Activated T-helper 1 cell treated with anti-CD3 and anti-CD28 coated beads, Interleukin-2, amount 50 U/mL, for 16 hours (primary cell): ENCODE data around the gene SCARF2.
A peak's percentile ranks its signal among the peaks of the same experiment; 100 is the strongest.
"Not testable (repeated sequence)": the region's sequence is repeated elsewhere in the genome, so short reads cannot be mapped to it uniquely, and the experiment has no call there.

ENCODE experiments used
- DNase-seq, 2 donors: peaks; one replicate each; pipeline ENCODE4 v3.0.0-alpha.2; 2020; ENCODE audit warnings: low read depth in 1 of 2, low spot score in 1 of 2

Gene SCARF2

DNA sequence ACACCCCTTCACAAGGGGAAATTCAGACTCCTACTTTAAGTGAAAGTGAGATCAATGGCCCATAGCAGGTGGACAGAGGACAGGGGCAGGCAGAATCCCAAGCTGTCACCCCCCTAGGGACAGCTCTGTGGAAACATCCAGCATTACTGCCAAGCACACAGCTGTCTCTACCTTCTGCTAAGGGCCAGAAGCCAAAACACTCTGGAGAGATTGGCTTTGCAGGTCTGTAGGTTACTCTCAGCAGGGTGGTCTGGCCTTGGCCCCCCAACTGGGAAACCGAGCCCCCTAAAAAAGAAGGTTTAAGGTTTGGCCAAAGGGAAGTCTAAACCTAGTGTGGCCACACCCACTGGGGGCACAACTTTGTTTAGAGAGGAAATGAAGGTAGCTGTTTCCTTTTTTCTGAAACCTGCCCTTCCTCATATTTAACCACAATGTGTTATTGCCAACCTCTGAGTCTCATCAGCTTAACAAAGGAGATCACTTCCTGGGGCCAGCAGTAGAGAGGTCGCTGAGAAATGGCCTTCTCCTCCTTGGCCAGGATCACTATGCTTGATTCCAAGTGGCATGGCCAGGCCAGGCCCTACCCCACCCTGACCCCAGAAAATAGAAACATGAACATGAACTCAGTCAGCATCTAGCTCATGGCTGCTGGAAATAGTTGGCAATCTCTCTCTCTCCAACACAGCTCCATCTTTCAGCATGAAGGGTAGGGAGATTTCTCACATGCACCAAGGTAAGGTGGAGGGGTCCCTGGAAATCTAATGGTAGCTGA is 25.9 kb upstream of the SCARF2 start:
- peak in 1 of 2 donors; percentile 19 for DNase-seq

DNA sequence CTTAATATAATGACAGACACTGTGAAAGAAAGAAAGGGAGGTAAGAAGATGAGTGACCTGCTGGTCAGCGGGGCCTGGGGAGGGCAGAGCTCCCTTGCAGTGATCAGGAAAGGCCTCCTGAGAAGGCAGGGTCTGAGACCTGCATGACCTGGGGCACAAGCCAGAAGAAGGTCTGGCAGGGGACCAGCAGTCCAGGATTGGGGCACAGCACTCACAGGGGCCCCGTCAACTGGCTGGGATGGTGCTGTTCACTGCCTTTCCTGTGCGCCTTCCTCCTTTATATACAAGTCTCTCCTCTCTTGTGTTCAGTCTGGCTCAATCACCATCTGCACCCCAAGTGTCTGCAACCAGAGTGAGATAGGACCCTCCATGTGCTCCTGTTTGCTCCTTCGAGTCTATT is 22.2 kb upstream of the SCARF2 start:
- DNase-seq: no peak

DNA sequence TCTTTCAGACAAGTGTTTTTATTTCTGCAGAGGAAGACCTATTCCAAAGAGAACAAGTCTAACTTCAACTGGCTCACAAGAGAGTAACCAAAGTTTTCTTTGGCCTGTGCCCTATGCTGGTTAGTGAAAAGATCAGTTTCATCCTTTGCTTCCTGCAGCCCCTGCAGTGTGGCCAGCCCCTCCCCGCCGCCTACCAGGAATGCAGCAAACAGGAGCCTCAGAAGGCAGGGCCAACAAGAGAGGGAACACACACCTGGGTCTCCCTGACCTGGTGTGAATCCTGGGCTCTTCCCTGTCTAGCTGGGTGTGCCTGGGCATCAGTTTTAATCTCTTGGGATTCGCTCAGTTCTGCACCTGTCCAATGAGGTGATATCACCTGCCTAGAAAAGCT is 21.5 kb upstream of the SCARF2 start:
- DNase-seq: no peak

DNA sequence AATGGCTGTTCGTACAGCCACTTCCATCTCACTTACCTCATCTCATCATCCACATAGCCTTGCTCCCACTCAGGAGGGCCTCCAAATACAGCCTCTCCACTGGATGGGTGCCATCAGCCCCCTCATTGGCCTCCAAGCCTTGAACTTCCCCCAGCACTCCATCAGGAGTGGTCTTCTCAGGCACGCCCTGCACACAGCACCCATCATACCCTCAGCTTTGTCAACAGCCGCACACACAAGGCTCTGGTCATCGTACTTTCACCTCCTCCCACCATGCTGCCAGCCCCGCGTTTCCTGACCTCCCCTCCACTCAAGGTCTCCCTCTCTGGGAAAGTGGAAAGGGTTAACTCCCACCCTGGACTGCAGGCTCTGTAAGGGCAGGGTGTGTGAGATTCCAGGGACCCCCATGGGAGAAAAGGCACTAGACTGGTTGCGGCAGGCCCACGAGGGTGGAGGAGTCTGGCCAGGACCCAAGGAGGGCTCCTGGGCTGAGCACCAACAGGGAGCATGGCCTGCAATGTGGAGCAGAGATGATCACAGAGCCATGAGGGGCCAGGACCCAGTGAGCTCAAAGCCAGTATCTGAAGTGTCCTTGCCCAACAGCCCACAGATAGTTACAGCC is 21.0 kb upstream of the SCARF2 start:
- no peak for DNase-seq

DNA sequence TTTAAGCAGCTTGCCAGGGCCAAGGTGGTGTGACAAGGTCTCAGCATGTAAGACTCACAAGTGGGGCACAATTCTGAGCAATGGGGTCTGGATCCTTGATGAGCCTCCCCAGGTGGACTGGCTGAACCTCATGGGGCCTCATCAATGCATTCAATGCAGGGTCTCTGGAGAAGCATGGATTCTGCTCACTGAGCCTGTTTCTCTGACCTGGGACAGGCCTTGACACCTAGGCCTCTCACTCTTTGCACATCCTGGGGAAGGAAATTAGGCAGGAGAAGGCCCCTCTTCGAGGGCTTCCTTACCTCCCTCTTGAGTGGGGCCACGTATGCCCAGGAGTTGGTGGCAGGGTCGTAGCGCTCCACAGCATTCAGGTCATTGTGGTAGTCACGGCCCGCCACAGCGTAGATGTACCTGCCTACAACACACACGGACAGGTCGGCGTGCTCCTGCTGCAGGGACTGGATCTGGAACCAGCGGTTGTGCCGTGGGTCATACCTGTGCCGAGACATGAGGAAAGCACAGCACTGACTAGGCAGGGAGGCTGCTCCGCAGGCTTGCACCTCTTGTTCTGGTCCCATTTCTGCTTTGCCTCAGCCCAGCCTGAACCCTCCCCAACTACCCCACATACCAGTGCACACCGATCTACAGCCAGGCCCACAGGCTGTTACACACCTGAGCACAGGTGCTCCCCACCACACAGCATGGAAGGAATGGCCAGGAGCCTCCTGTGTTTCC is 20.0 kb upstream of the SCARF2 start:
- DNase-seq: no peak

DNA sequence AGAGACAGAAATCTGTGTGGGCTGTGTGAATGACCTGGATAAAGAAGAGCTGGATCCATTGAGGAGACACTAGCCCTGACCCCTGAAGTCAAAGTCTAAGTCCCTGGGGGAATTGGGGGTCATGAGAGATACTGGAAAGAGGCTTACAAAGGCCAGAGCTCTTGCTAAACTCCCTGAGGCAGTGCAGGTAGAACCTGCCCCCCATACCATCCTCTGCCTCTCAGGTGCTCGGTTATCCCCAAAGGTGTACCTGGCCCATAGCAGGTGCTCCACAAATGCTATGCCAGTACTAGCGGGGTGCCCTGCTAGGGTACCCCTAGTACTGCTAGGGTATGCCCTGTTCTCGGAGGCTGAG is 19.1 kb upstream of the SCARF2 start:
- no peak for DNase-seq

DNA sequence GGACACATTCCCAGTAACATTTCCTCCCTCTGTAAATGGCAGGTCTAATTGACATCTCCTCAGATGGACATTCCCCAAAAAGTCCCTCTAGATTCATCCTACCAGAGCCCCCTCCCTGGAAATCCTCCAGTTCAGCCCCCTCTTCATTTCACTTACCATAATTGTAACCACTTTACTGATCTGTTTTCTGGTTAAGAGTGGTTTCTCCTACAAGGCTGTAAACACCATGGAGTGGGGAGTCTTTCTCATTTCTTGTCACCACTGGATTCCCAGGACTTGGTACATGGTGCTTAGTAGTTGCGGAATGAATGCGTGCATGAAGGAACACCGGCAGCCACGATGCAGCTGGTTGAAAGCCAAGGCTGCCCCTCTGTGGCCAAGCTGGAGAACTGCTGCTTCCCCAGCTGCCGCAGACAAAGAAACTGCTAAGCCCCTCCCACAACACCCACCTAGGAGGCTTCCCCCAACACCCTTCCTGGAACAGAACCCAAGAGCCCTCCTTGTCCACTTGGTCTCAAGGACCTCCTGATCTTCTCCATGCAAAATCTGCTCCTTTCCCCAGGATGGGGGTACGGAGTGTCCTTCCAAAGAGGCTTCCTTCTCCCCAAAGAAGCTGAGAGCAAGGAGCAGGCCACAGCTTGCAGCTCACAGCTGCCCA is 18.6 kb upstream of the SCARF2 start:
- peak; percentile 51 to 59 for DNase-seq

DNA sequence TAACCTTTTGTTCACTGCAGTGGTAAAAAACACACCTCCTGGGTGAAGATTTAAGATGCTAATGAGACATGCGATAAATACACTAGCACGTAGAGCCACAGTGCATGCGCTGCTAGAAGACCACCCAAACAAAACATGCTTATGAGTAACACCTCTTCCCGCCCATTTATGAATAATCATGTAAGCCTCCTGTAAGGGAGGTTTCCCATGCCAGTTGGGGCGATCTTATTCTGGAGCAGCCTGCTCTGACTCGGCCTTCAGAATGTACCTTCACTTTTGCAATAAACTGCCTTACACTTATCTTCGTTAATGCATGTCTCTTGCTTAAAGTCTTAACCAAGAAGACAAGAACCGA is 18.1 kb upstream of the SCARF2 start:
- DNase-seq: no peak

DNA sequence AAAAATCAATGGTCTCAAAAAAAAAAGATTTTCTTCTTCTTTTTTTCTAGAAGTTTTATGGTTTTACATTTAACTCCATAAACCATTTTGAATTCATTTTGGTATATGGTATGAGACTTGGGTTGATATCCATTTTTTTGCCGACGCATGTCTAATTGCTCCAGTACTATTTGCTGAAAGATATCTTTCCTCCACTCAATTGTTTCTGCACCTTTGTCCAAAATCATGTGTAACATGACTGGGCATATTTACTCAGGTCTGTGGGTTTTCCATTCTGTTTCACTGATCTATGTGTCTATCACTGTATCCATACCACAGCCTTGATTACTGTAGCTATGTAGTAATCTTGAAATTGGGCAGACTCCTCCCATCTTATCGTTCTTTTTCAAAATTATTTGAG is 15.6 kb upstream of the SCARF2 start:
- DNase-seq: no peak

DNA sequence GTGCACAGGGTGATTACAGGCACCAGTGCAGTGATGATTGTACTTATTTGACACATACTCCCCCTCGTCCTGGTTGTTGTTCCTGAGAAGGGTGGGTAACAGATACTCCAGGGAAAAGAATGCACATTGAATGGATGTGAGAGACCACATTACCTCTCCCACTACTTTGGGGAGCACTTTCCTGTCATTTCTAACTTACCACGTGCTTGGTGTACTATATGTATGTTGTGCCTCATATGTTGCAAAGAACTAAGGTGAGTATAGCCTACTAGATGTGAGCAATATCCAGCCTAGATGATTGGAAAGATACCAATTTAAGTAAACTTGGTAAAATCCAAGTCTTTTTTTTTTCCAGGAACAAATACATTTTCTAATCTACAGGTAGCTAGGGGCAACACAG is 14.3 kb upstream of the SCARF2 start:
- no peak for DNase-seq

DNA sequence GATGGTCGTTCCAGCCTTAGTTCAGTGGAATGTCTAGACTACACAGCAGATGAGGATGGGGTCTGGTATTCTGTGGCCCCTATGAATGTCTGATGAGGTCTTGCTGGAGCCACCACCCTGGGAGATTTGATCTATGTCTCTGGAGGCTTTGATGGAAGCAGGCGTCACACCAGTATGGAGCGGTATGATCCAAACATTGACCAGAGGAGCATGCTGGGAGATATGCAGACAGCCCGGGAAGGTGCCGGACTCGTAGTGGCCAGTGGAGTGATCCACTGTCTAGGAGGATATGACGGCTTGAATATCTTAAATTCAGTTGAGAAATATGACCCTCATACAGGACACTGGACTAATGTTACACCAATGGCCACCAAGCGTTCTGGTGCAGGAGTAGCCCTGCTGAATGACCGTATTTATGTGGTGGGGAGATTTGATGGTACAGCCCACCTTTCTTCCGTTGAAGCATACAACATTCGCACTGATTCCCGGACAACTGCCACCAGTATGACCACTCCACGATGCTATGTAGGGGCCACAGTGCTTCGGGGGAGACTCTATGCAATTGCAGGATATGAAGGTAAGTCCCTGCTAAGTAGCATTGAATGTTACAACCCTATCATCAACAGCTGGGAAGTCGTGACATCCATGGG is 13.6 kb upstream of the SCARF2 start:
- DNase-seq: not testable (repeated sequence)

DNA sequence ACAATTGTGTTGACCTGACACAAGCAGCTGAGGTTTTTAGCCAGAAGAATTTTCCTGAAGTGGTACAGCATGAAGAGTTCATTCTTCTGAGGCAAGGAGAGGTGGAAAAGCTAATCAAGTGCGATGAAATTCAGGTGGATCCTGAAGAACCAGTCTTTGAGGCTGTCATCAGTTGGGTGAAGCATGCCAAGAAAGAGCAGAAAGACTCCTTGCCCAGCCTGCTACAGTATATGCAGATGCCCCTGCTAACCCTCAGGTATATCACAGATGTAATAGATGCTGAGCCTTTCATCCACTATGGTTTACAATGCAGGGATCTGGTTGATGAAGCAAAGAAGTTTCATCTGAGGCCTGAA is 12.9 kb upstream of the SCARF2 start:
- no peak for DNase-seq

DNA sequence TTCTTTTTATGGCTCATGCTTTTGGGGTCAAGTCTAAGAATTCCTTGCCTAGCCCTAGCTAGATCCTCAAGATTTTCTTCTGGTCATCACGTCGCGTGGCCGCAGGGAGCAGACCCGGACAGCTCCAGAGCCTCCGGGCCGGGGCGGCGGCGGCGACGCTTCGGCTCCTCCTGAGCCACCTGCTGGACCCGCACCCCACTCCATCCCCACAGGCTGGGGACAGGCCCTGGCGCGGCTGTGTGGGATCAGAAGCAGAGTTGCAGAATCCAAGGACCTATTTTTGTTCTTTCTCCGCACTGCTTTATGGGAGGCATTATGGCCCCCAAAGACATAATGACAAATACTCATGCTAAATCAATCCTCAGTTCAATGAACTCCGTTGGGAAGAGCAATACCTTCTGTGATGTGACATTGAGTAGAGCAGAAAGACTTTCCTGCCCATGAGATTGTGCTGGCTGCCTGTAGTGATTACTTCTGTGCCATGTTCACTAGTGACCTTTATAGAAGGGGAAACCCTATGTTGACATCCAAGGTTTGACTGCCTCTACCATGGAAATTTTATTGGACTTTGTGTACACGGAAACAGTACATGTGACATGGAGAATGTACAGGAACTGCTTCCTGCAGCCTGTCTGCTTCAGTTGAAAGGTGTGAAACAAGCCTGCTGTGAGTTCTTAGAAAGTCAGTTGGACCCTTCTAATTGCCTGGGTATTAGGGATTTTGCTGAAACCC is 12.4 kb upstream of the SCARF2 start:
- DNase-seq: no peak

DNA sequence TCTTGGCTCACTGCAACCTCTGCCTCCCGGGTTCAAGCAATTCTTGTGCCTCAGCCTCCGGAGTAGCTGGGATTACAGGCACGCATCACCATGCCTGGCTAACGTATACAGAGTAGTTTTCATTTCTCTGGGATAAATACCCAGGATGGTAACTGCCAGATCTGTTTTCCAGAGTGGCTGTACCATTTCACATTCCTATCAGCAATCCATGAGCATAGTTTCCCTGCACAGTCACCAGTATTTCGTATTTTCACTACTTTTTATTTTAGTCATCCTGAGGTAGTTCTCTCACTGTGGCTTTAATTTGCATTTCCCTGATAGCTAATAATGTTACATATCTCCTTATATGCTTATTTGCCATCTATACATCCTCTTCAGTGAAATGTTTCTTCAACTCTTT is 11.0 kb upstream of the SCARF2 start:
- DNase-seq: no peak

DNA sequence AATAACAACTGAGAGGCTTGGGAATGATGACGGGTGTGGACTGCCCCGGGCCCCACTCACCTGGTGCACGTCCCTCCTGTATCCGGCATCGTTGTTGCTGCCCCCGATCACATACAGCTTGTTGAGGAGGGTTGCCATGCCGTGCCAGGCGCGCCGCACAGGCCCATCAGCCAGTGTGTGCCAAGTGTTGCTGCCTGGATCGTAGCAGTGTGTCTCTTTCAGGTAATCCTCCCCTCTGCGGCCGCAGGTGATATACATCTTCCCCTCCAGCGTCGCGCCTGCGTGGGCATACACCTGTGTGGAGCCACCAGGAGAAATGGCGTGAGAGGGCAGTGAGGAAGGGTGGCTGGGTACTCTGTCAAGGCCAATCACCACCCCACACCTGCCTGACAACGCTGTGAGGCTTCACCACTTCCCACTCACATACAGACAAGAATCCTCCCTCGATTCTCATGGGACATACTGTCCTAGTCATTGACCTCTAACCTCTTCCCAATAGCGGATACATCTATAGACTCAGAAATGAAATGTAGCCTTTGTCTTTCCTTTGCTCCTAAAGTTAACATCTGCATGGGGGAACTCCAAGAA is 8.9 kb upstream of the SCARF2 start:
- DNase-seq: no peak

DNA sequence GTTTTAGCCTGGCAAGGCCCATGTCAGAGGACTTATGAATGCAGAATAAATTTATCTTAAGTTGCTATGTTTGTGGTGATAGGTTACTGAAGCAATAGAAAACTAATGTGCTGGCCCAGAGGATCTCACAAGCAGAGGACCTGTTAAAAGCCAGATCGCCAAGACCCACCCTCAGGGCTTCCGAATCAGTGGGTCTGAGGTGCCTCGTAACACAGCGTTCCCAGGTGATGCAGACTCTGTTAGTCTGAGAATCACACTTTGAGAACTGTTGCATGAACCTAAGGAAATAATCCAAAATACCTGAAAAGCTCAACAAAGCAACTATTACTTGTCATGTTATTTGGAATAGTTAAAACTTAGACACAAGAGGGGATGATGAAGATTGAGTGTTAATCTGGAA is 6.7 kb upstream of the SCARF2 start:
- no peak for DNase-seq

DNA sequence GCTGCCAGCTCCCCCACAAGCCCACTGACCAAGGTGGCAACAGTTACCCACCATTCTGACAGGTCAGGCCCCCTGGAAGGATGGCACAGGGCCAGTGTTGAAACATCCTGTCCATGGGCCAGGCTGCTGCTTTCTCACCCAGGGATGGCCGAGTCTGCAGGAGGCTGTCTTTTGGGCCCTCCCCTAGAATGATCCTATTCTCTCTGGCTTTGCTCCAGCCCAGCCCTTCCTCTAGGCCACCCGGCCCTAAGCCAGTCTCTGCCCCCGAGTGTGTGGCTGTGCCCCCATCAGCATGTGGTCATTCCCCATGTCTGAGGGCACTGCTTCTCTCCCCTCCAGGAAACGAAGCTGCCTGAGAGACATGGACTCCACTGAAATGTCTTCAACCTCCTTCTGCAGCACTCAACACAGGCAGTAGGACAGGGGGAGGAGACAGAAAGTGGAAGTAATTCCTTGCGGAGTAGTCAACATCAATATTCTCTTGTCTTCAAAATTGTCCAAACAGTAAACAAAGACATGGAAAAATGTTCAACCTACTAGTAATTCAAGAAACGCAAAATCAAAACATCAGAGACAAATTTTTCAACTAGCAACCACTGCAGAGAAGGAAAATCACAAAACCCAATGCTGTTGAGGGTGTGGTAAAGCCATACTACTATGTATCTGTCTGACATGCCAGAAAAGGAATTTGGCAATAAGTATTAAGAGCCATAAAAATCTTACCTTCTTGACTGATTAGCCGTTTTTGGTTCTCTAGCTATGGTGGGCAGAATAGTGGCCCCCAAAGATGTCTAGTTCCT is 5.1 kb upstream of the SCARF2 start:
- DNase-seq: no peak

DNA sequence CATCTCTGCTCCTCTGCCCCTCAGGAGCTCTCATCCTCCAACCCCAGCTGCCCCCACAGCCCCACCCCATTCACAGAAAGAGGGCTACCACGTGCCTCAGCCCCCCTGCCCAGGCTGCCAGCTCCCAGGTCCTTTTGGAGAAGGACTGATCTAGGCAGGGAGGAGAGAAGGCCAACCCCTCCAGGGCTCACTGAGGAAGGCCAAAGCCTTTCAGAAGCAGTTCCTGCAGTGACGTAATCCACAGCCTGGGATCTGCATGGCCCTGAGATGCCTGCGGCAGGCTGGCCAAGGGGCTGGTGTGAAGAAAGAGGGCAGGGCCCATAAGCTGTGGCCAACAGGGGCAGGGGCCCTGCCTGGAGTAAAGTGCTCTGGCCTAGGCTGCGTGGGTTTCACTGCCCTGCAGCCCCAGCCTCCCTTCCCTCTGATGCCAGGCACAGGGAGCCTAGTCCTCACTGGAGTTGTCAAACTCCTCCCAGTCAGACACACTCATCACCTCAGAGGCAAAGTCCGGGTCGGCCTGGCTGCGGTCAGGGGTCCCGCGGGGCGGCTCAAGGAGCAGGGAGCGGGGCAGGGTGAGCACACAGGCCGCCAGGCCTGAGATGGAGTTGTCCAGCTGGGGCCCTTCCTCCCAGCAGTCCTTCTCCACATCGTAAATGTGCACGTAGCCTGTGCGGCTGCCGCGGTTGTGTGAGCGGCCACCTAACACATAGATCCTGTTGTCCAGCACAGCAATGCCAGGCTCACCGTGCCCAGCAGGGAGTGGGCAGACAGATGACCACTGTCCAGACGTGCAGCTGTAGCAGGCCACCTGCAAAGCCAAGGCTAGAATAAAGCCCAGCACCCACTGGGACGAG is 4.2 kb upstream of the SCARF2 start:
- DNase-seq: no peak
